K562 (cell line): ENCODE results near the gene AP1B1. TPM values are rescaled to one million over a fixed set of nuclear protein-coding genes. Genes with fewer than 3 reads are reported as not detected.
A peak's percentile ranks its signal among the peaks of the same experiment; 100 is the strongest.

ENCODE experiments used
- ATAC-seq: fragments of 200-7000 bp; cut with Tn5 transposase; 3 replicates; pipeline ENCODE4 v1.9.1; 2020; ENCODE audit warnings: moderate library complexity
- BruUV-seq: library from RNA; stranded (reverse); fragments of 400-500 nt; replicated peaks from 2 replicates; lab custom pipeline; 2021; lab: Mats Ljungman, UMichigan
- CTCF ChIA-PET: fragments of 300-600 bp; formaldehyde crosslinking; extraction: SDS; loops from one replicate; lab custom pipeline; 2021; ENCODE audit warnings: low intra/inter-chr PET ratio; lab: Yijun Ruan, JAX
- POLR2A ChIA-PET: fragments of 300-600, 350-650 bp; sonication (Branson Sonifier 250); formaldehyde crosslinking; extraction: SDS; loops from one replicate; lab custom pipeline; 2021; ENCODE audit warnings: antibody characterized with exemption, inconsistent platforms; lab: Yijun Ruan, JAX
- DNase-seq, 4 experiments: peaks; one replicate each; pipeline versions ENCODE4 v3.0.0 to v3.0.0-alpha.2; 2011 to 2018; ENCODE audit warnings: low spot score in 3 of 4, mixed read lengths in 3 of 4; ENCODE audit errors: extremely low read depth in 1 of 4
- FAIRE-seq: peaks from 2 replicates; lab custom pipeline; 2011; peaks lifted over from hg19 to GRCh38; lab: Jason Lieb, UNC
- H2AFZ ChIP-seq: 2 replicates; pipeline ENCODE4 v1.6.0; 2011; ENCODE audit warnings: low read depth, low read length, control low read depth, inconsistent platforms
- H3K27ac ChIP-seq: fragments of 200-600 bp; 3 replicates; pipeline ENCODE4 v1.8.0; 2011; ENCODE audit warnings: low read depth, mild to moderate bottlenecking, control low read depth, inconsistent platforms, low read length, moderate library complexity, mixed read lengths; ENCODE audit errors: extremely low read depth
- H3K27me3 ChIP-seq, 2 experiments: fragments of 300-600 bp in 1 of 2; 2 replicates in 1 of 2; 3 replicates in 1 of 2; pipeline versions ENCODE4 v1.6.0 to v1.8.0; 2011; ENCODE audit warnings: inconsistent platforms in 2 of 2, low read length in 2 of 2, mild to moderate bottlenecking in 1 of 2, mixed read lengths in 1 of 2, moderate library complexity in 1 of 2; ENCODE audit not compliant: control insufficient read depth in 2 of 2, insufficient read depth in 2 of 2
- H3K36me3 ChIP-seq: fragments of 300-600 bp; 3 replicates; pipeline ENCODE4 v1.8.0; 2011; ENCODE audit warnings: mild to moderate bottlenecking, low read length, inconsistent platforms; ENCODE audit not compliant: control insufficient read depth, insufficient read depth
- H3K4me1 ChIP-seq, 2 experiments: fragments of 200-600 bp in 1 of 2; replicated peaks in 1 of 2; 2 replicates in 1 of 2; 3 replicates in 1 of 2; pipeline versions ENCODE4 v1.5.1 to v1.8.0; 2011; ENCODE audit warnings: inconsistent platforms in 2 of 2, low read length in 2 of 2, mild to moderate bottlenecking in 1 of 2, mixed read lengths in 1 of 2, moderate library complexity in 1 of 2; ENCODE audit not compliant: control insufficient read depth in 2 of 2, insufficient read depth in 2 of 2
- H3K4me2 ChIP-seq: 2 replicates; pipeline ENCODE4 v1.6.1; 2011; ENCODE audit warnings: low read length, control low read depth, inconsistent platforms, mixed read lengths; ENCODE audit not compliant: insufficient read depth
- H3K4me3 ChIP-seq: fragments of 200-600 bp; sonication (generic), shearing (Covaris generic); 2 replicates; pipeline ENCODE4 v1.5.1; 2016; ENCODE audit warnings: control low read depth, inconsistent platforms
- H3K79me2 ChIP-seq: fragments of 200-600 bp; 3 replicates; pipeline ENCODE4 v1.8.0; 2011; ENCODE audit warnings: low read length, inconsistent platforms; ENCODE audit not compliant: control insufficient read depth, insufficient read depth
- H3K9ac ChIP-seq, 2 experiments: 2 replicates each; pipeline versions ENCODE4 v1.6.0 to v1.6.1; 2011; ENCODE audit warnings: low read depth in 2 of 2, low read length in 2 of 2, control low read depth in 1 of 2, inconsistent platforms in 1 of 2, mild to moderate bottlenecking in 1 of 2, mixed read lengths in 1 of 2; ENCODE audit not compliant: insufficient read depth in 1 of 2
- H3K9me1 ChIP-seq: one replicate; pipeline ENCODE4 v1.6.0; 2011; ENCODE audit warnings: inconsistent platforms, mild to moderate bottlenecking, low read length, moderate library complexity; ENCODE audit not compliant: control insufficient read depth, insufficient read depth
- H3K9me3 ChIP-seq: replicated peaks from 2 replicates; pipeline ENCODE4 v1.5.1; 2011; ENCODE audit warnings: low read depth, low read length, inconsistent platforms; ENCODE audit not compliant: control insufficient read depth, insufficient read depth
- H4K20me1 ChIP-seq: replicated peaks from 2 replicates; pipeline ENCODE4 v1.6.1; 2011; ENCODE audit warnings: low read length, inconsistent platforms, mixed read lengths; ENCODE audit not compliant: control insufficient read depth, insufficient read depth
- ADNP ChIP-seq: fragments of 200-800 bp; sonication (Bioruptor generic); IDR thresholded peaks from 2 replicates; pipeline ENCODE4 v1.6.1; 2016; ENCODE audit warnings: missing genetic modification characterization, missing compliant biosample characterization
- MLLT1 ChIP-seq, 2 experiments: fragments of 450-650 bp; IDR thresholded peaks; 2 replicates each; pipeline ENCODE4 v1.6.1; 2016
- THRA ChIP-seq: fragments of 450-650 bp; IDR thresholded peaks from 2 replicates; pipeline ENCODE4 v1.6.1; 2017; ENCODE audit warnings: mild to moderate bottlenecking, moderate library complexity
- YY1 ChIP-seq, 3 experiments: IDR thresholded peaks; 2 replicates each; pipeline ENCODE4 v1.6.1; 2011; ENCODE audit warnings: low read length in 2 of 3, mild to moderate bottlenecking in 2 of 3, moderate library complexity in 2 of 3, borderline replicate concordance in 1 of 3, control low read depth in 1 of 3, low read depth in 1 of 3; ENCODE audit not compliant: insufficient read depth in 3 of 3, insufficient replicate concordance in 2 of 3, control insufficient read depth in 1 of 3, insufficient read length in 1 of 3; ENCODE audit errors: extremely low read depth in 1 of 3
- WGBS: fragments of 100-300 bp; shearing (Covaris generic); methylation state at CpG from one replicate; pipeline ENCODE4 v1.1.6; 2016; ENCODE audit warnings: low coverage, mixed read lengths; ENCODE audit not compliant: insufficient coverage; ENCODE audit errors: missing lambda C conversion rate; 5-methylcytosine and 5-hydroxymethylcytosine counted together
- in situ Hi-C: fragments of 300-500 bp; cut with MboI; formaldehyde crosslinking; loops from 4 replicates; pipeline ENCODE4 v1.15.0; 2018; ENCODE audit warnings: inconsistent platforms, mixed read lengths
- intact Hi-C: fragments of 100-400 bp; cut with micrococcal nuclease; formaldehyde crosslinking; loops from 2 replicates; pipeline ENCODE4 v1.14.2; 2022
- polyA plus RNA-seq, 8 experiments: library from polyadenylated mRNA; depleted of rRNA in 4 of 8; stranded (reverse) in 5 of 8; unstranded in 3 of 8; fragments of >200 nt; fragmentation: Nextera tagmentation in 2 of 8; fragmentation: Illumina TruSeq in 1 of 8; extraction: Ambion mirVana in 2 of 8; extraction: Trizol in 1 of 8; gene quantifications; 2 replicates each; pipeline versions ENCODE4 v1.2.1 to v1.2.3, GENCODE V29; 2011 to 2014; ENCODE audit warnings: inconsistent platforms in 1 of 8, missing spikeins in 1 of 8
- total RNA-seq, 7 experiments: library from RNA; depleted of rRNA in 6 of 7; stranded (reverse); fragments of >200 nt in 6 of 7; fragmentation: Illumina TruSeq in 2 of 7; extraction: Trizol in 2 of 7; gene quantifications; 2 replicates each; pipeline versions ENCODE4 v1.2.1 to v1.2.3, GENCODE V29; 2011 to 2021; ENCODE audit warnings: low replicate concordance in 1 of 7

AP1B1 gene
- total and polyA plus RNA-seq, 9 of the 15 experiments (the other 6 are each of a cell fraction or from before 2014, with no cell fraction given), result 1.2 to 60.9 (median 30.1) TPM

- TF ChIP-seq THRA, result no peak
- TF ChIP-seq, all 486 proteins: peak for 82
Measured at GRCh38 chr22:29306175-29306834, 82.1 kb downstream of the AP1B1 start, which contains the start of gene GAS2L1 (continued).

- Histone ChIP-seq H3K79me2 (peaks cover 18% of the 10 kb centered on the region), H2AFZ (peak overlapping the region; percentile 72), H3K27me3 (no peaks in the 10 kb centered on the region), H3K4me1 (peaks cover 20 to 86% of the 10 kb centered on the region in 2 experiments), H3K4me2 (peak overlapping the region; percentile 81; the same call in 1 of the 2 replicates), H3K4me3 (no peak overlapping the region), H4K20me1 (no peaks in the 10 kb centered on the region; the same call in 1 of the 2 replicates), H3K9ac (peak overlapping the region in 1 of 2 experiments; percentile 37; a peak in 1 of 4 replicates), H3K9me3 (no peaks in the 10 kb centered on the region), H3K9me1 (no peaks in the 10 kb centered on the region), H3K27ac (peak overlapping the region; percentile 53; the same call in 1 of the 3 replicates), H3K36me3 (peaks cover 8% of the 10 kb centered on the region; the same call in 1 of the 3 replicates)
- DNase-seq (no peak), FAIRE-seq (no peak), ATAC-seq (no peak)
- BruUV-seq, result no TSS peak
- 48% methylated on average over 5 of the region's 7 CpGs for WGBS
- ChIA-PET POLR2A (interaction anchor here (0.6 to 1.2 kb wide), 3 partner anchors 13 to 496 kb away, joined by 3 to 4 read pairs (median 3); no protein-coding TSS in a partner anchor), CTCF (no interaction called here)
- intact Hi-C loops (no loop called here), in situ Hi-C loops (no loop called here)
- TF ChIP-seq ADNP (tag) (peak; percentile 66), MLLT1 (IDR thresholded peaks at IDR 0.05) (0 out of 4 replicates have a peak, but pooled peaks of 1 of the 2 experiments have one; percentile 22), YY1 (IDR thresholded peaks at IDR 0.05; ENCODE audit: borderline replicate concordance in 1 of 3, control insufficient read depth in 1 of 3, extremely low read depth in 1 of 3, insufficient read depth in 3 of 3, insufficient read length in 1 of 3, insufficient replicate concordance in 2 of 3, low read depth in 1 of 3, low read length in 2 of 3) (no peak)
Measured at GRCh38 chr22:29305836-29306174, 82.6 kb downstream of the AP1B1 start.
